Measurements from ENCODE around the gene HOXC4. TPM values are rescaled to one million over a fixed set of nuclear protein-coding genes. Genes with fewer than 3 reads are reported as not detected.

HOXC4 gene
- total RNA-seq, 1 donor from 2014 or later, result 0.89 TPM

DNA sequence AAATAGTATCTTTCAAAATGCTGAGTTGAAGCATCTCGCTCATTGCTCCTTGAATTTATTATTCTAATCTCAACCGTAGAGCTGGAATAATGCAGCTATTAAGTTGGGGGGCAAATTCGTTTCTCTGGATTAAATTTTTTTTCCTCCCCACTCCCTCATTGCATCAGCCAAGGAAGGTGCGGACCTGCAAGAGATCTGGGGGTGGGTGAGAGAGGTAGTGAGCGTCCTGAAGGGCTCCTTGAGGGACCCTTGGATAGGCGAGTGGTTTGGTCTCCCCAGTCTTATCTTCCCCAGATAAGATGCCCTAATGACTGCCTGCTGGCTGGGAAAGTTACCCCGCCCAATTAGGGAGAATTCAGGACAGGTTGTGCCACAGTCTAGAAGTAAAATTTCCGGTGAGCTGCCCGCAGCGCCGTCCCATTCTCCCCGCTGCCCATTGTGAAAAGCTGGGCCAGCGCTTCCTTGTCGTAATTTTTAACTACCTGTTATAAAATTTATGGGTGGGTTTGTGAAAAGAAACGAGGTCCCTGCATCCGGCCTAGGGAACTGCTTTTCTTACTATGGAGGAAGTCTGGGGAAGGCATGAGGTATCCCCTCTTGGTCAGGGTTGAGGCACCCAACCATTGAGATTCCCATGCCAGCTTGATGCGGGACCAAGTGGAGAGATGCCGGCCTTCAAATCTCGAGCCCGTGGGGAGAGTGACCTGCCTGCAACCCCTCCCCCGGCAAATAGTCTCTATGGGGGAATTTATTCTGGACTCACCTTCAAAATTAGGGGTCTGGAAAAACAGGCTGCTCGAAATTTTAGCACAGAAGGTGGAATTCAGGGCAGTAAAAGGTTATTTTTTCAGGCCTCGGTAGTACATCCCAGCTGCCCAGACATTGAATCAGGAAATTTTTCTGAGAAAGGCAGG lies 38.4 kb upstream of the HOXC4 start:
- DNase-seq (ENCODE audit: low spot score), result no peak

DNA sequence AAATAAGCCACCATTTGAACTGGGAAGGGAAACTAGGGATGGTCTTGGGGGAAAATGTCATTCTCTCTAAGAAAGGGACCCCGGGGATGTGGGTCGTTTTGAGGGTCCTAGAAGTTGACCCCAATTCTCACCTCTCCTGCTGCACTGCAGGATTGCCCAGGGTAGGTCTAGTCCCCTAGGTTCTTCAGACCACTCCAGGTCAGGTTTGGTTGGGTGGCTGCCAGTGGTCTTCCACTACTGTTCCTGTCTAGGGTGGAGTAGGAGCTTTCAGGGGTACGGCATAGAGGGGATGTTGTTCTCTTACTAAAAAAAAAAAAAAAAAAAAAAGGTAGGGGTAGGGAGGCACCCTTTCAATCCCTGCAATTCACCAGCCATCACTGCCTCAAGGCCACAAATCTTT lies 37.6 kb upstream of the HOXC4 start:
- no peak for DNase-seq (ENCODE audit: low spot score)

DNA sequence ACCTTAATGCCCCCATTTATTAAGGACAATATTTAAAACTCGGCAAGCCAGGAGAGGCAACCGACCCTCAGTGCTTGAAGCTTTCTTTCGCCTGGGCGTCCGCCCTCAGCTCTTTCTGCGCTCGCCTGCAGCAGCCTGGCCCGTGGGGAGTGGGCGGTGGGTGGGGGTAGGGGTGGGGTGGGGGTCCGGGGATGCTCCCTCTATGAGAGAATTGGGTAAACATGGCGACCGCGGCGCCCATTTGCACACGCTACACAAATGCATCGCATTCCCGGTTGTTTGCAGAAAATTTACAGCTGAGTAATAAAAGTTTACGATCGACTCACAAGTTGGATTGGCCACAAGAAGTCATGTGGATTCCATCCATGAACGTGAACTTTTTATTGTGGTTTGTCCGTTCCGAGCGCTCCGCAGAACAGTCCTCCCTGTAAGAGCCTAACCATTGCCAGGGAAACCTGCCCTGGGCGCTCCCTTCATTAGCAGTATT lies 37.1 kb upstream of the HOXC4 start:
- DNase-seq (ENCODE audit: low spot score), result no peak

GRCh38 chr12:54017027-54017788 lies 36.4 kb upstream of the HOXC4 start:
- no peak for DNase-seq (ENCODE audit: low spot score)

DNA sequence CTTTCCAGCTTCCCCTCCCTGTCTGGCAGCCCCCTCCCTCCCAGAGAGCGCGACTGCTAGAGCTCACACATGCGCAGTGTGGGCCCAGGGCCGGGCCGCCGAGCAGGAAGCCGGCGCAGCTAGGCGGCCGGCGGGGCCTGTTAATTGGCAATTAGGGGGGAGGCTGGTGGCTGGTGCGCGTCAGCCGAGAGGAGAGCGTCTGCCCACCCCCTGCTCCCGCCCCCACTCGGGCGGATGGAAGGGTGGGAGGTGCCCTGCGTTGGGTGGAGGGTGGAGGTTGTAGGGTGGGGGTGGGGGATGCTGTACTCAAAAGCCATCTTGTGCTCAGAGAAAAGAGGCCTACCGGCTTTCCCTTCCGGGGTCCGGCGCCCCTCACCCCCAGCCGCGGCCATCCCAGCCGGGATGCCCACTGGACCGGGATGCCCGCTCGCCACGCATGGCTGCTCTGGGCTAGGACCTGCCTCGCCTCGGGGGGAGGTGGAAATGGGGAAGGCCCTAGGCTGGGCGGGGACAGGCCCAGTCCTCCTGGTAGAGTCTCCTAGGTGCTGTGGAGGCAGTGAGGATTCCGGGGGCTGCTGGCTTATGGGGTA lies 35.7 kb upstream of the HOXC4 start:
- DNase-seq (ENCODE audit: low spot score), result peak; percentile 60

DNA sequence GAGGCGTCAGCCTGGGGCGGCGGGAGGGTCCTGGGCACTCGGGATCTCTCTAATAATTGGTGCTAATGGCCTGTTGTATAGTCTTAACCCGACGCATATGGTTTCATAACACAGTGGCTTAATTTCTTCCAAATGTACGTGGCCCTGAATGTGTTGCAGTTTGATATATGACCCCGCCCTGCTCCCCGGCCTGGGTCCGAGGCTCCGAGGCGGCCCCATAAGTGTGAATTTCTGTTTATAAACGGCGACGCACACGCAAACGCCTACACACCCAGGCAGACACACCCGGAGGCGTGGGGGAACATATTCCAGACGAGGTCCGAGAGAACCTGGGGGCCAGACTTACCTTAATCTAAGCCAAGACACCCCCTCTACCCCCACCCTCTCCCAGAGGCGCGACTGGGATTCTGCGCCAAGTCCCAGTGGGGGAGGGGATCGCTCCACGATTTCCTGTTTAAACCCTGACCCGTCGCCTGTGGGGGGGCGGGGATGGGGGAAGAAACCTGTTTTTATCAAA lies 35.1 kb upstream of the HOXC4 start:
- no peak for DNase-seq (ENCODE audit: low spot score)

GRCh38 chr12:54019091-54019811 lies 34.4 kb upstream of the HOXC4 start:
- no peak for DNase-seq (ENCODE audit: low spot score)

- no peak for DNase-seq (ENCODE audit: low spot score)
These were observed 33.6 kb upstream of the HOXC4 start for GRCh38 chr12:54019924-54020590.

- DNase-seq (ENCODE audit: low spot score), result no peak
These were observed 32.8 kb upstream of the HOXC4 start for GRCh38 chr12:54020591-54021405.

- no peak for DNase-seq (ENCODE audit: low spot score)
These were observed 32.1 kb upstream of the HOXC4 start for GRCh38 chr12:54021432-54022013.

- DNase-seq (ENCODE audit: low spot score), result no peak
These were observed 30.4 kb upstream of the HOXC4 start for GRCh38 chr12:54022960-54023884.

- DNase-seq (ENCODE audit: low spot score), result no peak
These were observed 29.5 kb upstream of the HOXC4 start for GRCh38 chr12:54024127-54024526.

- DNase-seq (ENCODE audit: low spot score), result no peak
These were observed 28.9 kb upstream of the HOXC4 start for GRCh38 chr12:54024581-54025305.

- DNase-seq (ENCODE audit: low spot score), result no peak
These were observed 27.9 kb upstream of the HOXC4 start for GRCh38 chr12:54025499-54026405.

- DNase-seq (ENCODE audit: low spot score), result no peak
These were observed 26.8 kb upstream of the HOXC4 start for GRCh38 chr12:54026640-54027441.

- DNase-seq (ENCODE audit: low spot score), result no peak
These were observed 26.2 kb upstream of the HOXC4 start for GRCh38 chr12:54027442-54027786.

Measured in mucosa of gallbladder (tissue), 1 donor.